GM18505 (cell line): ENCODE results near the gene SELENOK.

Experiments used
- ATAC-seq: cut with Tn5 transposase; IDR thresholded peaks from one replicate; pipeline ENCODE4 v1.9.1; 2021; ENCODE audit not compliant: unreplicated experiment
- POLR2A ChIP-seq: IDR thresholded peaks from 4 replicates; pipeline ENCODE4 v1.6.1; 2011; ENCODE audit warnings: borderline replicate concordance; ENCODE audit not compliant: insufficient read depth, insufficient read length; ENCODE audit errors: extremely low read depth

The SELENOK gene

DNA sequence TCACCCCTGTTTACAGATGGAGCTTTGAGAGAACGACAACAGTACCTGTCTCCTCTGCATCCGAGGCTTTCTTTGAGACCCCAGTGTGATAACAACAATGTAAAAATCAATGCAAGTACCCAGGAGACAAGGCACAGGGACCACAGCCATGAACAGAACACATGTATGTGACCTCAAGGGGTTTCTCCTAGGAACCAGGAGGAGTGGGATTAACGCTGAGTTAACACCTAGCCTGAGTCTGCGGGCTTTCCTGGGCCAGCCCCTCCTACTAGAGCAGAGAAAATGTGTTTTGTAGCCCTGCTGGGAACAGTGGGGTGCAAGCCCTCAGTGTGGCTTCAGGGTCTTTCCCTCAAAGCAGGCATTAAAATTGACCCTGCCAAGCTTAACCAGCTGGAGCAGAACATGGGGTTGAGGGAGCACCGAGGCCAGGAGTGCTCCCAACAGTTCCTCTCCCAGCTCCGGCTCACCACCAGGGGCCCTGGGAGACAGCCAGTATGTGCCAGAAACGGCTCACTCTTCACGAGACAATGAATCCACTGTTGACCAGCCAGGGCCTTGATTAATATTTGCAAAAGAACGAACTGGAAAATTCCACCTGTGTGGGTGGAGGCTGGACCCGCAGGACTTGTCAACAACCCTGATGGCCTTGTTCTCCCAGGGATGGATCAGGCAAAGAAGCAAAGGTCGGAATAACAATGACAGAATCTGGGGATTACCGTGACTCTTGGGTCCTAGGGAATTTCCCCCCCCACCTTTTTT is 49.0 kb downstream of the SELENOK start:
- TF ChIP-seq POLR2A, result no peak
- no peak for ATAC-seq

DNA sequence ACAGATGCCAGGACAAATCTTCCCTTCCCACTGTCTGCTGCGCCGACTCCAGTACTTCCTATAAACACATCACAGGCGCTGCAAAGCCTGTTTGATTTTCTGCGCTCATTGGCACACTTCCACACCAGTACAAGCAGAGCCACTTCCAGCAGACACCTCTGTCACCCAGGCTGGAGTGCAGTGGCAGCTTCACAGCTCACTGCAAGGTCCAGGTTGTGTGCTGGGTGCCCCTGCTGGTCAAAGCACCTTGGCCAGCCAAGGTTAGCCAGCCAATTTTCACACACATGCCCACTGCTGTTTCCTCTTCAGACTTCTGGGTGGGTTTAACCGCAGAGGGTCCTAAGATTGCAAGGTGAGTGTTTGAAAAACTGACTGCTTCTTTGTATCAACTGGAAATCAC is 50.4 kb downstream of the SELENOK start:
- no peak for TF ChIP-seq POLR2A
- ATAC-seq, result no peak

DNA sequence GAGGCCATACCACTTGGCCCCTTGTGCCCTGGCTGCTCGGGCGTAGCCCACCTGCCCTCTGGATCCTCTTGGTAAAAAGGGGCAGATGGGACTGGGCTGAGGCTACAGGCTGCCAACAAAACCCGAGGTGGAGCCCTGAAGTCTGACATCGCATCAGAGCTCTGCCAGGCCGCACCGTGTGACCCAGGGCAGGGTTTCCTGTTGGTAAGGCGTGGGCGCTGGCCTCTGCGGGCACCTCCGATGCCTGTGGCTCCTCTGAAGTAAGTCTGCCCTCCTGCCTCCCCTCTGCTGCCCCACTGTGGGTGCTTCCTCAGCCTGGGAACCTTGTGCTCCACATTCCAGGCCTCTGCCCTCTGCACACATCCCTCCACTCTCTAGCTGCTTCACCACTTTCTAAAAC is 54.3 kb downstream of the SELENOK start:
- no peak for ATAC-seq
- TF ChIP-seq POLR2A, result no peak

DNA sequence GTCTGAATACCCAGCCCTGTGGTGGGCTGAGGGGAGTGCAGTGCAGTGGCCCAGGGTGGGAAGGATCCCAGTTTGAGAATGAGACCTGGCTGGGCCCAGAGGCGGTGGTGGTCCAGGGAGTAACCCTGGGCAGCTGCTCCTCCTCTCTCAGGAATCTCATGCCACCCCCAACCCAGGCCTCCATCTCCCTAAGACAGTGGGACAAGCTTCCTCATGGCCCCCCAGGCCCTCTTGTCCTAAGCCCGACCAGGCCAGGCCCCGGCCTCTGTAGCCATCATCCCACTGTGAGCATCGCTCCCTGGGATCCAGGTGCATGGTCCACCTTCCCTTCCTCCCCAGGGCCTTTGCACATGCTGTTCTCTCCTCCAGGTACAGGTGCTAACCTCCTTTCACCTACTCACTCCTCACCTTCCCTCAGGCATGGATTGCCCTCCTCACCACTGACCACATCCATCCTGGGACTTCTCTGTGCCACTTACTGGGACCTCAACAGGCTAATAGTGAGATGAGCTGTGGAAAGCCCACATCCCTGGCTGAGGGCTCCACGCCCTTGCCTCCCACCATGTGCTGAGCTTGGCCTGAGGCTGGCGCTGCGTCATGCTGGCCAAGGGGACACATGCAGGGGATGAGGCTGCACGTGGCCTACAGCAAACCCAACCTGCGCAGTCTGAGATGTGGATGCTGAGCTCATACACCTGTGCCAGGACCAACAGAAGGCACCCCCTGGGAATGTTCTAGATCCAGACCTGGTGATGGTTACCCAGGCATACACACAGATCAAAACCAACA is 55.4 kb downstream of the SELENOK start:
- TF ChIP-seq POLR2A, result no peak

DNA sequence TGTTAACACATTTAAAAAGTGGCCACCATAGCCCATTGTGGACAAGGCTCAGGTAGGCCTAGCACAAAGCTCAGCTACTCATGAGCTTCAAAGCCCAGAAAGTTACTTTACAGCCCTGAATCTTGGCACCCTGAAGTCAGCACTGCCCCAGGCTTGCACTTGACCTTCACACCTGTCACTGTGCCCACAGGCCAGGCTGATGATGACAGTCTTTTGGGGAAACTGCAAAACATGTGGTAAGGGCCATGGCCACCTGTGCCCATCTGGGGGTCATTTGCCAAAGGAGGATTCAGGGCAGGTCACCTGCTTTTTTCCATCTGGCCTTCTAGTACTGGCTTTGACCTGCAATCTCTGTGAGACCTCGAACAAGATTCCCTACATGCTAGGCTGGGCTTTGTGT is 56.4 kb downstream of the SELENOK start:
- no peak for ATAC-seq
- TF ChIP-seq POLR2A, result no peak

More for the DNA sequence above, 55.4 kb downstream of the SELENOK start:
- no peak for ATAC-seq

DNA sequence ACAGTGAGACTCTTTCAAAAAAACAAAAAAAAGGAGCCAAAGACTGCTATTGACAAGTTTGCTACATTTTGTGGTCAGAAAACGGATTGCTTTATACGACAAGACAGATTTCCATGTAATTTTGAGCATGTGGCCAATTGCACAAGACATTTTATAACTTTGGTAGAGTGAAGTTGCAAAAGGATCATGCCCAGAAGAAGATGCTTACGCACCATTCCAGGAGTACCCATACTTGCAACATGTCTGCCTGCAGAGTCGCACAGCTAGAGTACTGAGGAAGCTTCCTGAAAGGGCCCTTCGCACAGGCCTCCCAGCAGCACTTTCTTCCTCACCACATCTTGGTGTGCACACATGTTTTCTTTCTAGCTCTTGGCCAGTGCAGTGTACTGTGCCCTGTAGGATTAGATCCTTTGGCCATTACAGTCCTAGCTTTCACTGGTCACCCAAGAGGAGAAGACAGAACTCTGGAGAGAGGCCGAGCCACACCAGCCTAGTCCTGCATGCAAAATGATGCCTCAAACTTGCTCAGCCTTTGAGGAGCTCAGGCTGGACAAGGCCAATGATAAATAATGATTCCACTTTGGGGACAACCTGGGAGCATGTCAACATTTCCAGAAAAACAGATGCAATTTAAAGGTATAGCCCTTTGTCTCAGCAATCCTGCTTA is 57.1 kb downstream of the SELENOK start:
- ATAC-seq, result no peak
- no peak for TF ChIP-seq POLR2A
